C4-2B (cell line): ENCODE results near the gene TEKT1.

Experiments used
- ZFX ChIP-seq: fragments of 450-650 bp; IDR thresholded peaks from 2 replicates; pipeline ENCODE4 v1.6.1; 2017
- TF ChIP-seq, protein P1 (sequence below): fragments of 450-650 bp; conservative IDR thresholded peaks from 2 replicates; pipeline ENCODE4 v1.5.1; 2017; ENCODE audit warnings: mild to moderate bottlenecking

DNA sequence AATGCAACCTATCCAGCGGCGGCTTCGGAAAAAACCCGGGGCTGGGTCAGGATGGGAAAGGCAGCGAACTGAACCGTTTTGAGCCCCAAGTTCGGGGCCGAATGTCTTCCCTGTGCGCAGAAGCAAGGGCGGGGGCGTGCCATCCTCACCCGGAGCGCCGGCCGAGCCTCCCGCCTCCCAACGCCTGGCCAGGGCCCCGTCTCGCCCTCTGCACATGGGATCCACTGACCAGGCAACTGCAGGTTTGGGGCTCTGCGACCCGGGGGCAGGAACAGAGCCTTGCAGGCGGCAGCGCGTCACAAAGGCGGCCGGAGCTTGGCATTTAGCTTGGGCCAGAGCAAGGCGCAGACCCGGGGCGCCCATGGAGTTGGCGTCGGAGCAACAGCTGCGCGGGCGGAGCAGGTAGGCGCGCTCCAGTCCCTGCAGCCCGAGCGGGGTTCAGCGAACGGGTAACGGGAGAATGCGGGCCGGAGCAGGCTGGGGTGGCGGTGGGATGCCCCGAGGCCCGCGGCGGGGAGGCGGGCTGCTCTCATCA, 55.6 kb downstream of the TEKT1 start, which contains the start of gene FBXO39:
- TF ChIP-seq, protein P1, sequence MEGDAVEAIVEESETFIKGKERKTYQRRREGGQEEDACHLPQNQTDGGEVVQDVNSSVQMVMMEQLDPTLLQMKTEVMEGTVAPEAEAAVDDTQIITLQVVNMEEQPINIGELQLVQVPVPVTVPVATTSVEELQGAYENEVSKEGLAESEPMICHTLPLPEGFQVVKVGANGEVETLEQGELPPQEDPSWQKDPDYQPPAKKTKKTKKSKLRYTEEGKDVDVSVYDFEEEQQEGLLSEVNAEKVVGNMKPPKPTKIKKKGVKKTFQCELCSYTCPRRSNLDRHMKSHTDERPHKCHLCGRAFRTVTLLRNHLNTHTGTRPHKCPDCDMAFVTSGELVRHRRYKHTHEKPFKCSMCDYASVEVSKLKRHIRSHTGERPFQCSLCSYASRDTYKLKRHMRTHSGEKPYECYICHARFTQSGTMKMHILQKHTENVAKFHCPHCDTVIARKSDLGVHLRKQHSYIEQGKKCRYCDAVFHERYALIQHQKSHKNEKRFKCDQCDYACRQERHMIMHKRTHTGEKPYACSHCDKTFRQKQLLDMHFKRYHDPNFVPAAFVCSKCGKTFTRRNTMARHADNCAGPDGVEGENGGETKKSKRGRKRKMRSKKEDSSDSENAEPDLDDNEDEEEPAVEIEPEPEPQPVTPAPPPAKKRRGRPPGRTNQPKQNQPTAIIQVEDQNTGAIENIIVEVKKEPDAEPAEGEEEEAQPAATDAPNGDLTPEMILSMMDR: no peak
- TF ChIP-seq ZFX: no peak
